K562 (cell line): ENCODE data around the gene PAPOLB. TPM values are rescaled to one million over a fixed set of nuclear protein-coding genes. Genes with fewer than 3 reads are reported as not detected.

Experiments used
- ATAC-seq: fragments of 200-7000 bp; cut with Tn5 transposase; 3 replicates; pipeline ENCODE4 v1.9.1; 2020; ENCODE audit warnings: moderate library complexity
- BruUV-seq: library from RNA; stranded (reverse); fragments of 400-500 nt; replicated peaks from 2 replicates; lab custom pipeline; 2021; lab: Mats Ljungman, UMichigan
- CTCF ChIA-PET: fragments of 300-600 bp; formaldehyde crosslinking; extraction: SDS; loops from one replicate; lab custom pipeline; 2021; ENCODE audit warnings: low intra/inter-chr PET ratio; lab: Yijun Ruan, JAX
- POLR2A ChIA-PET: fragments of 300-600, 350-650 bp; sonication (Branson Sonifier 250); formaldehyde crosslinking; extraction: SDS; loops from one replicate; lab custom pipeline; 2021; ENCODE audit warnings: antibody characterized with exemption, inconsistent platforms; lab: Yijun Ruan, JAX
- DNase-seq, 4 experiments: peaks; one replicate each; pipeline versions ENCODE4 v3.0.0 to v3.0.0-alpha.2; 2011 to 2018; ENCODE audit warnings: low spot score in 3 of 4, mixed read lengths in 3 of 4; ENCODE audit errors: extremely low read depth in 1 of 4
- FAIRE-seq: peaks from 2 replicates; lab custom pipeline; 2011; peaks lifted over from hg19 to GRCh38; lab: Jason Lieb, UNC
- H2AFZ ChIP-seq: 2 replicates; pipeline ENCODE4 v1.6.0; 2011; ENCODE audit warnings: low read depth, low read length, control low read depth, inconsistent platforms
- H3K27ac ChIP-seq: fragments of 200-600 bp; 3 replicates; pipeline ENCODE4 v1.8.0; 2011; ENCODE audit warnings: low read depth, mild to moderate bottlenecking, control low read depth, inconsistent platforms, low read length, moderate library complexity, mixed read lengths; ENCODE audit errors: extremely low read depth
- H3K27me3 ChIP-seq, 2 experiments: fragments of 300-600 bp in 1 of 2; 2 replicates in 1 of 2; 3 replicates in 1 of 2; pipeline versions ENCODE4 v1.6.0 to v1.8.0; 2011; ENCODE audit warnings: inconsistent platforms in 2 of 2, low read length in 2 of 2, mild to moderate bottlenecking in 1 of 2, mixed read lengths in 1 of 2, moderate library complexity in 1 of 2; ENCODE audit not compliant: control insufficient read depth in 2 of 2, insufficient read depth in 2 of 2
- H3K36me3 ChIP-seq: fragments of 300-600 bp; 3 replicates; pipeline ENCODE4 v1.8.0; 2011; ENCODE audit warnings: mild to moderate bottlenecking, low read length, inconsistent platforms; ENCODE audit not compliant: control insufficient read depth, insufficient read depth
- H3K4me1 ChIP-seq, 2 experiments: fragments of 200-600 bp in 1 of 2; replicated peaks in 1 of 2; 2 replicates in 1 of 2; 3 replicates in 1 of 2; pipeline versions ENCODE4 v1.5.1 to v1.8.0; 2011; ENCODE audit warnings: inconsistent platforms in 2 of 2, low read length in 2 of 2, mild to moderate bottlenecking in 1 of 2, mixed read lengths in 1 of 2, moderate library complexity in 1 of 2; ENCODE audit not compliant: control insufficient read depth in 2 of 2, insufficient read depth in 2 of 2
- H3K4me2 ChIP-seq: 2 replicates; pipeline ENCODE4 v1.6.1; 2011; ENCODE audit warnings: low read length, control low read depth, inconsistent platforms, mixed read lengths; ENCODE audit not compliant: insufficient read depth
- H3K4me3 ChIP-seq: fragments of 200-600 bp; sonication (generic), shearing (Covaris generic); 2 replicates; pipeline ENCODE4 v1.5.1; 2016; ENCODE audit warnings: control low read depth, inconsistent platforms
- H3K79me2 ChIP-seq: fragments of 200-600 bp; 3 replicates; pipeline ENCODE4 v1.8.0; 2011; ENCODE audit warnings: low read length, inconsistent platforms; ENCODE audit not compliant: control insufficient read depth, insufficient read depth
- H3K9ac ChIP-seq, 2 experiments: 2 replicates each; pipeline versions ENCODE4 v1.6.0 to v1.6.1; 2011; ENCODE audit warnings: low read depth in 2 of 2, low read length in 2 of 2, control low read depth in 1 of 2, inconsistent platforms in 1 of 2, mild to moderate bottlenecking in 1 of 2, mixed read lengths in 1 of 2; ENCODE audit not compliant: insufficient read depth in 1 of 2
- H3K9me1 ChIP-seq: one replicate; pipeline ENCODE4 v1.6.0; 2011; ENCODE audit warnings: inconsistent platforms, mild to moderate bottlenecking, low read length, moderate library complexity; ENCODE audit not compliant: control insufficient read depth, insufficient read depth
- H3K9me3 ChIP-seq: replicated peaks from 2 replicates; pipeline ENCODE4 v1.5.1; 2011; ENCODE audit warnings: low read depth, low read length, inconsistent platforms; ENCODE audit not compliant: control insufficient read depth, insufficient read depth
- H4K20me1 ChIP-seq: replicated peaks from 2 replicates; pipeline ENCODE4 v1.6.1; 2011; ENCODE audit warnings: low read length, inconsistent platforms, mixed read lengths; ENCODE audit not compliant: control insufficient read depth, insufficient read depth
- C11orf30 ChIP-seq: fragments of 450-650 bp; IDR thresholded peaks from 2 replicates; pipeline ENCODE4 v1.6.1; 2016; ENCODE audit warnings: low read depth, mild to moderate bottlenecking
- ESRRA ChIP-seq: fragments of 450-650 bp; IDR thresholded peaks from 2 replicates; pipeline ENCODE4 v1.6.1; 2014; ENCODE audit warnings: low read depth, mild to moderate bottlenecking, moderate library complexity, borderline replicate concordance
- MXD1 ChIP-seq: fragments of 250-450 bp; sonication (Bioruptor Pico); IDR thresholded peaks from 2 replicates; pipeline ENCODE4 v1.8.0; 2021; ENCODE audit warnings: borderline replicate concordance, mild to moderate bottlenecking, moderate library complexity; ENCODE audit not compliant: poor library complexity, severe bottlenecking
- NR2F6 ChIP-seq: fragments of 450-650 bp; formaldehyde crosslinking; IDR thresholded peaks from 2 replicates; pipeline ENCODE4 v1.4.0; 2020; ENCODE audit warnings: mild to moderate bottlenecking
- PHF21A ChIP-seq: fragments of 450-650 bp; IDR thresholded peaks from 2 replicates; pipeline ENCODE4 v1.6.1; 2017; ENCODE audit warnings: low read depth, borderline replicate concordance
- SMAD3 ChIP-seq: fragments of 450-650 bp; formaldehyde crosslinking; conservative IDR thresholded peaks from 2 replicates; pipeline ENCODE4 v1.4.0; 2020; ENCODE audit warnings: mild to moderate bottlenecking
- ZNF512 ChIP-seq: IDR thresholded peaks from 2 replicates; pipeline ENCODE4 v1.6.1; 2016; ENCODE audit warnings: missing genetic modification characterization, missing compliant biosample characterization
- ZNF740 ChIP-seq, 3 experiments: fragments of 200-800 bp in 1 of 3; sonication (Bioruptor generic) in 1 of 3; sonication (generic) in 1 of 3; formaldehyde crosslinking in 1 of 3; IDR thresholded peaks; 2 replicates each; pipeline versions ENCODE4 v1.6.1 to v1.8.0; 2016 to 2022; ENCODE audit warnings: mild to moderate bottlenecking in 2 of 3, missing compliant biosample characterization in 2 of 3, missing genetic modification characterization in 2 of 3, missing genetic modification reagents in 1 of 3
- WGBS: fragments of 100-300 bp; shearing (Covaris generic); methylation state at CpG from one replicate; pipeline ENCODE4 v1.1.6; 2016; ENCODE audit warnings: low coverage, mixed read lengths; ENCODE audit not compliant: insufficient coverage; ENCODE audit errors: missing lambda C conversion rate; 5-methylcytosine and 5-hydroxymethylcytosine counted together
- in situ Hi-C: fragments of 300-500 bp; cut with MboI; formaldehyde crosslinking; loops from 4 replicates; pipeline ENCODE4 v1.15.0; 2018; ENCODE audit warnings: inconsistent platforms, mixed read lengths
- intact Hi-C: fragments of 100-400 bp; cut with micrococcal nuclease; formaldehyde crosslinking; loops from 2 replicates; pipeline ENCODE4 v1.14.2; 2022
- polyA plus RNA-seq, 8 experiments: library from polyadenylated mRNA; depleted of rRNA in 4 of 8; stranded (reverse) in 5 of 8; unstranded in 3 of 8; fragments of >200 nt; fragmentation: Nextera tagmentation in 2 of 8; fragmentation: Illumina TruSeq in 1 of 8; extraction: Ambion mirVana in 2 of 8; extraction: Trizol in 1 of 8; gene quantifications; 2 replicates each; pipeline versions ENCODE4 v1.2.1 to v1.2.3, GENCODE V29; 2011 to 2014; ENCODE audit warnings: inconsistent platforms in 1 of 8, missing spikeins in 1 of 8
- total RNA-seq, 7 experiments: library from RNA; depleted of rRNA in 6 of 7; stranded (reverse); fragments of >200 nt in 6 of 7; fragmentation: Illumina TruSeq in 2 of 7; extraction: Trizol in 2 of 7; gene quantifications; 2 replicates each; pipeline versions ENCODE4 v1.2.1 to v1.2.3, GENCODE V29; 2011 to 2021; ENCODE audit warnings: low replicate concordance in 1 of 7

PAPOLB gene
- total and polyA plus RNA-seq, 9 of the 15 experiments (the other 6 are each of a cell fraction or from before 2014, with no cell fraction given) = 0.04 to 0.33 (median 0.16) TPM; not detected in 4

GRCh38 chr7:4894482-4894881, 32.7 kb upstream of the PAPOLB start:
- ChIA-PET POLR2A (interaction anchor here (0.6 to 1.1 kb wide), 3 partner anchors 9 to 359 kb away, joined by 3 read pairs; no protein-coding TSS in a partner anchor), CTCF (no interaction called here)
- no peaks in the 10 kb centered on the region for H3K79me2 ChIP-seq
- peaks cover 11 to 34% of the 10 kb centered on the region in 2 experiments for H3K27me3 ChIP-seq
- FAIRE-seq (no peak), ATAC-seq (peak; percentile 73), DNase-seq (no peak)
- intact Hi-C loops (no loop called here), in situ Hi-C loops (no loop called here)
- WGBS = 33% methylated on average over 9 of the region's 9 CpGs
- H3K27ac ChIP-seq = no peak overlapping the region
- H3K9ac ChIP-seq = no peak overlapping the region
- H3K4me3 ChIP-seq = no peak overlapping the region
- no TSS peak for BruUV-seq
- H4K20me1 ChIP-seq = no peaks in the 10 kb centered on the region
- H3K9me1 ChIP-seq = no peaks in the 10 kb centered on the region
- H2AFZ ChIP-seq = no peak overlapping the region
- no peaks in the 10 kb centered on the region; the same call in 1 of the 2 replicates for H3K9me3 ChIP-seq
- no peaks in the 10 kb centered on the region for H3K36me3 ChIP-seq
- H3K4me2 ChIP-seq = no peak overlapping the region
- no peaks in the 10 kb centered on the region; a peak in 1 of 5 replicates for H3K4me1 ChIP-seq
- TF ChIP-seq C11orf30 (no peak), ZNF512 (tag) (no peak)

- ChIA-PET CTCF (no interaction called here), POLR2A (interaction anchor here (0.6 to 1.1 kb wide), 2 partner anchors 94 to 359 kb away, joined by 3 read pairs; no protein-coding TSS in a partner anchor)
- DNase-seq (no peak), ATAC-seq (no peak; the same call in 2 of the 3 replicates), FAIRE-seq (no peak)
- BruUV-seq = no TSS peak
- Histone ChIP-seq H3K4me2 (no peak overlapping the region), H4K20me1 (no peaks in the 10 kb centered on the region), H3K9me1 (no peaks in the 10 kb centered on the region), H2AFZ (no peak overlapping the region), H3K27ac (no peak overlapping the region), H3K4me3 (no peak overlapping the region), H3K79me2 (no peaks in the 10 kb centered on the region), H3K27me3 (peaks cover 8 to 29% of the 10 kb centered on the region in 2 experiments), H3K9me3 (no peaks in the 10 kb centered on the region; the same call in 1 of the 2 replicates), H3K36me3 (no peaks in the 10 kb centered on the region), H3K4me1 (no peaks in the 10 kb centered on the region; a peak in 1 of 5 replicates), H3K9ac (no peak overlapping the region)
- WGBS = 45% methylated on average over 8 of the region's 8 CpGs
- in situ Hi-C loops (no loop called here), intact Hi-C loops (no loop called here)
- TF ChIP-seq SMAD3 (CRISPR knock-in tag) = no peak
- no peak for TF ChIP-seq NR2F6 (CRISPR knock-in tag)
- TF ChIP-seq MXD1 (CRISPR knock-in tag) = no peak
- no peak for TF ChIP-seq ESRRA
- no peak for TF ChIP-seq ZNF740 (CRISPR knock-in tag; IDR thresholded peaks at IDR 0.05)
- 0 out of 4 replicates have a peak, but pooled peaks of 1 of the 2 experiments have one; percentile 40 for TF ChIP-seq ZNF740 (tag; IDR thresholded peaks at IDR 0.05)
- no peak for TF ChIP-seq PHF21A
Measured at GRCh38 chr7:4893929-4894475, 32.2 kb upstream of the PAPOLB start.
